Thyroid gland (tissue), 4 donors: ENCODE measurements around the gene DHX32.
"Not testable (repeated sequence)": the region's sequence is repeated elsewhere in the genome, so short reads cannot be mapped to it uniquely, and the experiment has no call there.

Experiments used
- POLR2A ChIP-seq, 2 donors: fragments of 450-650 bp; IDR thresholded peaks; one replicate each; pipeline ENCODE4 v1.6.1; 2017; ENCODE audit warnings: antibody characterized with exemption in 2 of 2, mild to moderate bottlenecking in 2 of 2, moderate library complexity in 1 of 2
- TF ChIP-seq, protein P1 (sequence below), 6 experiments: fragments of 200-600 bp in 3 of 6; fragments of 450-650 bp in 3 of 6; sonication (generic) in 3 of 6; IDR thresholded peaks; one replicate each; pipeline ENCODE4 v1.5.1; 2016 to 2019; ENCODE audit warnings: antibody characterized with exemption in 6 of 6, mild to moderate bottlenecking in 2 of 6, inconsistent platforms in 1 of 6, moderate library complexity in 1 of 6

DNA sequence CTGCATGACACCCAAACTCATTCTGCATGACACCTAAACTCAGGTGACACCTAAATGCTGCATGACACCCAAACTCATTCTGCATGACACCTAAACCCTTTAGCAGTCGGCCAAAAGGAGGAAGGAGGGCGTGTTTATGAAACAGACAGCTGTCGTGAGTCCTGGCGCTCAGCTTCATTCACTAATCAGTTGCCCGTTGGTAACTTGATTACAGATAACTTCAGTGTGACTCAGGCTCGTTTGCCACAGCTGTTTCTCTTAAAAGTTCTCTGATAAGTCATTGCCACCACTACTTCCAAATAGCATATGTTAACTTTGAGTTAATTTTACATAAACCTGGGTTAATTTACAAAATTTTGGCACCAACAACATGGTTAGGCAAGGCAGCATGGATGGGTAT, 32.2 kb upstream of the DHX32 start:
- TF ChIP-seq, protein P1, sequence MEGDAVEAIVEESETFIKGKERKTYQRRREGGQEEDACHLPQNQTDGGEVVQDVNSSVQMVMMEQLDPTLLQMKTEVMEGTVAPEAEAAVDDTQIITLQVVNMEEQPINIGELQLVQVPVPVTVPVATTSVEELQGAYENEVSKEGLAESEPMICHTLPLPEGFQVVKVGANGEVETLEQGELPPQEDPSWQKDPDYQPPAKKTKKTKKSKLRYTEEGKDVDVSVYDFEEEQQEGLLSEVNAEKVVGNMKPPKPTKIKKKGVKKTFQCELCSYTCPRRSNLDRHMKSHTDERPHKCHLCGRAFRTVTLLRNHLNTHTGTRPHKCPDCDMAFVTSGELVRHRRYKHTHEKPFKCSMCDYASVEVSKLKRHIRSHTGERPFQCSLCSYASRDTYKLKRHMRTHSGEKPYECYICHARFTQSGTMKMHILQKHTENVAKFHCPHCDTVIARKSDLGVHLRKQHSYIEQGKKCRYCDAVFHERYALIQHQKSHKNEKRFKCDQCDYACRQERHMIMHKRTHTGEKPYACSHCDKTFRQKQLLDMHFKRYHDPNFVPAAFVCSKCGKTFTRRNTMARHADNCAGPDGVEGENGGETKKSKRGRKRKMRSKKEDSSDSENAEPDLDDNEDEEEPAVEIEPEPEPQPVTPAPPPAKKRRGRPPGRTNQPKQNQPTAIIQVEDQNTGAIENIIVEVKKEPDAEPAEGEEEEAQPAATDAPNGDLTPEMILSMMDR (IDR thresholded peaks at IDR 0.05) = not testable (repeated sequence)
- not testable (repeated sequence) for TF ChIP-seq POLR2A (IDR thresholded peaks at IDR 0.05)
